IMR-90 (cell line): Measurements from ENCODE around the gene TRMT2A. TPM values are rescaled to one million over a fixed set of nuclear protein-coding genes. Genes with fewer than 3 reads are reported as not detected.

Source experiments
- ATAC-seq: fragments of 200-7000 bp; cut with Tn5 transposase; 2 replicates; pipeline ENCODE4 v1.9.1; 2020; ENCODE audit warnings: low read depth, mild to moderate bottlenecking, moderate library complexity
- BruUV-seq: library from RNA; stranded (reverse); fragments of 400-500 nt; replicated peaks from 2 replicates; lab custom pipeline; 2021; lab: Mats Ljungman, UMichigan
- CTCF ChIA-PET: fragments of 300-600 bp; formaldehyde crosslinking; extraction: SDS; loops from one replicate; lab custom pipeline; 2021; ENCODE audit warnings: antibody characterized with exemption; lab: Yijun Ruan, JAX
- POLR2A ChIA-PET: fragments of 300-600 bp; sonication (Branson Sonifier 250); formaldehyde crosslinking; loops from one replicate; lab custom pipeline; 2022; ENCODE audit warnings: antibody characterized with exemption; ENCODE audit not compliant: unreplicated experiment; lab: Charles Lee
- DNase-seq: peaks from one replicate; pipeline ENCODE4 v3.0.0; 2013
- H2AFZ ChIP-seq: replicated peaks from 2 replicates; pipeline ENCODE3; 2013; ENCODE audit warnings: low read length, mild to moderate bottlenecking; ENCODE audit not compliant: poor library complexity
- H2AK5ac ChIP-seq: 2 replicates; pipeline ENCODE4 v1.6.1; 2013; ENCODE audit warnings: low read depth, low read length, inconsistent platforms
- H2AK9ac ChIP-seq: replicated peaks from 2 replicates; pipeline ENCODE3; 2013; ENCODE audit warnings: mild to moderate bottlenecking, low read depth, low read length, moderate library complexity; ENCODE audit not compliant: poor library complexity
- H2BK120ac ChIP-seq: 2 replicates; pipeline ENCODE4 v1.6.1; 2013; ENCODE audit warnings: low read depth, low read length, inconsistent platforms
- H2BK15ac ChIP-seq: 3 replicates; pipeline ENCODE4 v1.6.1; 2013; ENCODE audit warnings: low read depth, low read length, inconsistent platforms
- H2BK20ac ChIP-seq: 2 replicates; pipeline ENCODE4 v1.6.1; 2013; ENCODE audit warnings: low read depth, mild to moderate bottlenecking, inconsistent platforms, low read length, moderate library complexity
- H2BK5ac ChIP-seq: 2 replicates; pipeline ENCODE4 v1.6.1; 2013; ENCODE audit warnings: mild to moderate bottlenecking, low read depth, low read length, inconsistent platforms; ENCODE audit not compliant: poor library complexity, severe bottlenecking
- H3K14ac ChIP-seq: replicated peaks from 2 replicates; pipeline ENCODE4 v1.6.1; 2013; ENCODE audit warnings: low read depth, low read length, inconsistent platforms
- H3K18ac ChIP-seq: 2 replicates; pipeline ENCODE4 v1.6.1; 2013; ENCODE audit warnings: low read depth, low read length, control low read depth
- H3K23ac ChIP-seq: 2 replicates; pipeline ENCODE4 v1.6.1; 2013; ENCODE audit warnings: low read depth, low read length, inconsistent platforms
- H3K27ac ChIP-seq: 2 replicates; pipeline ENCODE4 v1.5.1; 2013; ENCODE audit warnings: mild to moderate bottlenecking, control low read depth, low read length; ENCODE audit not compliant: insufficient read depth
- H3K27me3 ChIP-seq: 2 replicates; pipeline ENCODE4 v1.6.1; 2013; ENCODE audit warnings: low read length; ENCODE audit not compliant: control insufficient read depth, insufficient read depth
- H3K36me3 ChIP-seq: 2 replicates; pipeline ENCODE4 v1.6.1; 2013; ENCODE audit warnings: low read length, mixed read lengths; ENCODE audit not compliant: control insufficient read depth, insufficient read depth
- H3K4ac ChIP-seq: 2 replicates; pipeline ENCODE4 v1.6.1; 2013; ENCODE audit warnings: low read depth, low read length, inconsistent platforms
- H3K4me1 ChIP-seq: 2 replicates; pipeline ENCODE4 v1.6.1; 2013; ENCODE audit warnings: low read length, mixed read lengths; ENCODE audit not compliant: control insufficient read depth, insufficient read depth
- H3K4me2 ChIP-seq: 2 replicates; pipeline ENCODE4 v1.6.1; 2013; ENCODE audit warnings: low read depth, mild to moderate bottlenecking, control low read depth, low read length, moderate library complexity
- H3K4me3 ChIP-seq: 2 replicates; pipeline ENCODE4 v1.5.1; 2013; ENCODE audit warnings: low read depth, mild to moderate bottlenecking, control low read depth, low read length, moderate library complexity; ENCODE audit not compliant: insufficient read depth
- H3K56ac ChIP-seq: 2 replicates; pipeline ENCODE4 v1.6.1; 2013; ENCODE audit warnings: low read length, inconsistent platforms; ENCODE audit not compliant: insufficient read depth; ENCODE audit errors: extremely low read depth
- H3K79me1 ChIP-seq, 2 experiments: 2 replicates each; pipeline ENCODE4 v1.6.1; 2013; ENCODE audit warnings: low read length in 2 of 2, inconsistent platforms in 1 of 2, low read depth in 1 of 2
- H3K9ac ChIP-seq: 2 replicates; pipeline ENCODE4 v1.6.1; 2013; ENCODE audit warnings: low read depth, low read length, control low read depth
- H3K9me1 ChIP-seq: 2 replicates; pipeline ENCODE4 v1.6.1; 2013; ENCODE audit warnings: low read length, inconsistent platforms; ENCODE audit not compliant: insufficient read depth
- H3K9me3 ChIP-seq: 2 replicates; pipeline ENCODE4 v1.6.1; 2013; ENCODE audit warnings: low read length; ENCODE audit not compliant: control insufficient read depth, insufficient read depth
- H4K20me1 ChIP-seq: 2 replicates; pipeline ENCODE4 v1.6.1; 2013; ENCODE audit warnings: low read length, inconsistent platforms; ENCODE audit not compliant: insufficient read depth
- H4K5ac ChIP-seq: 2 replicates; pipeline ENCODE4 v1.6.1; 2013; ENCODE audit warnings: mild to moderate bottlenecking, low read depth, low read length, control low read depth
- H4K8ac ChIP-seq, 2 experiments: 2 replicates each; pipeline ENCODE4 v1.6.1; 2013; ENCODE audit warnings: low read depth in 2 of 2, low read length in 2 of 2, control low read depth in 1 of 2, inconsistent platforms in 1 of 2
- H4K91ac ChIP-seq: 2 replicates; pipeline ENCODE4 v1.6.1; 2013; ENCODE audit warnings: low read depth, low read length, inconsistent platforms; ENCODE audit not compliant: insufficient read depth
- CEBPB ChIP-seq: IDR thresholded peaks from 2 replicates; pipeline ENCODE4 v1.6.1; 2012; ENCODE audit warnings: low read depth, low read length, improper control_type of control experiment
- CHD1 ChIP-seq: IDR thresholded peaks from 2 replicates; pipeline ENCODE4 v1.6.1; 2012; ENCODE audit warnings: low read depth, low read length, improper control_type of control experiment
- ELK1 ChIP-seq: fragments of 150-350 bp; IDR thresholded peaks from 2 replicates; pipeline ENCODE4 v1.6.1; 2016; ENCODE audit warnings: low read depth, mild to moderate bottlenecking, low read length, moderate library complexity, borderline replicate concordance
- FOS ChIP-seq: fragments of 150-350 bp; IDR thresholded peaks from 2 replicates; pipeline ENCODE4 v1.6.1; 2016; ENCODE audit warnings: low read depth, low read length
- MAFK ChIP-seq: IDR thresholded peaks from 2 replicates; pipeline ENCODE4 v1.6.1; 2012; ENCODE audit warnings: low read depth, low read length, improper control_type of control experiment
- MAZ ChIP-seq: IDR thresholded peaks from 2 replicates; pipeline ENCODE4 v1.6.1; 2012; ENCODE audit warnings: low read depth, mild to moderate bottlenecking, low read length, improper control_type of control experiment, moderate library complexity, borderline replicate concordance
- MXI1 ChIP-seq: IDR thresholded peaks from 2 replicates; pipeline ENCODE4 v1.6.1; 2012; ENCODE audit warnings: low read depth, mild to moderate bottlenecking, low read length, moderate library complexity, borderline replicate concordance
- POLR2A ChIP-seq: IDR thresholded peaks from 2 replicates; pipeline ENCODE4 v1.6.1; 2012; ENCODE audit warnings: mild to moderate bottlenecking, low read depth, low read length
- RAD21 ChIP-seq: IDR thresholded peaks from 2 replicates; pipeline ENCODE4 v1.6.1; 2012; ENCODE audit warnings: low read length, improper control_type of control experiment
- RCOR1 ChIP-seq: IDR thresholded peaks from 2 replicates; pipeline ENCODE4 v1.6.1; 2012; ENCODE audit warnings: mild to moderate bottlenecking, low read length, improper control_type of control experiment; ENCODE audit not compliant: insufficient replicate concordance
- SMC3 ChIP-seq: fragments of 150-350 bp; IDR thresholded peaks from 2 replicates; pipeline ENCODE4 v1.6.1; 2016; ENCODE audit warnings: low read depth, mild to moderate bottlenecking, antibody characterized with exemption, low read length, moderate library complexity
- WGBS, 2 experiments: methylation state at CpG; one replicate each; pipeline versions ENCODE4 v1.1.5 to v1.1.7; 2013; ENCODE audit warnings: missing lambda C conversion rate in 2 of 2; ENCODE audit not compliant: insufficient read length in 1 of 2; ENCODE audit errors: extremely low coverage in 2 of 2; 5-methylcytosine and 5-hydroxymethylcytosine counted together
- dilution Hi-C: fragments of 300-500 bp; cut with HindIII; formaldehyde crosslinking; loops from one replicate; pipeline ENCODE4 v1.14.3; 2018; ENCODE audit warnings: low sequenced_read_pairs; ENCODE audit not compliant: unreplicated experiment
- in situ Hi-C: fragments of 300-500 bp; cut with MboI; formaldehyde crosslinking; loops from 3 replicates; pipeline ENCODE4 v1.14.3; 2019; ENCODE audit warnings: low sequenced_read_pairs, inconsistent platforms, mixed read lengths
- intact Hi-C: fragments of 100-400 bp; cut with micrococcal nuclease; formaldehyde crosslinking; loops from 2 replicates; pipeline ENCODE4 v1.10.0; 2022
- polyA plus RNA-seq, 3 experiments: library from polyadenylated mRNA; depleted of rRNA; stranded (reverse); fragments of >200 nt; gene quantifications; 2 replicates each; pipeline ENCODE4 v1.2.3, GENCODE V29; 2012; ENCODE audit warnings: low replicate concordance in 1 of 3
- total RNA-seq: library from RNA; depleted of rRNA; stranded (reverse); fragments of >200 nt; gene quantifications from 2 replicates; pipeline ENCODE4 v1.2.3, GENCODE V29; 2012

The TRMT2A gene
- total and polyA plus RNA-seq, 2 of the 4 experiments (the other 2 are of a cell fraction) = 22.0 to 39.1 TPM

GRCh38 chr22:20089226-20089976 lies 27.6 kb downstream of the TRMT2A start:
- no peak overlapping the region for H2AK9ac ChIP-seq
- WGBS, 2 experiments = 97% methylated on average over 12 of the region's 17 CpGs; no CpG with 5 or more reads in 1 of the 2 experiments

More at GRCh38 chr22:20089226-20089976, 27.6 kb downstream of the TRMT2A start:
- Histone ChIP-seq H3K79me1 (peaks cover 35 to 85% of the 10 kb centered on the region in 2 experiments), H2AFZ (no peak overlapping the region), H4K20me1 (peaks cover 65% of the 10 kb centered on the region), H3K9ac (no peak overlapping the region), H3K4me2 (no peak overlapping the region), H3K4me1 (peaks cover 11% of the 10 kb centered on the region), H3K23ac (no peak overlapping the region), H2AK5ac (no peak overlapping the region), H3K9me1 (peaks cover 5% of the 10 kb centered on the region), H2BK5ac (no peak overlapping the region), H3K18ac (no peak overlapping the region), H3K4me3 (no peak overlapping the region), H3K27ac (no peak overlapping the region), H2BK20ac (no peak overlapping the region), H4K91ac (no peak overlapping the region), H3K9me3 (no peaks in the 10 kb centered on the region), H3K27me3 (no peaks in the 10 kb centered on the region), H2BK15ac (no peak overlapping the region), H3K56ac (no peak overlapping the region), H3K4ac (no peak overlapping the region), H4K5ac (no peak overlapping the region), H3K36me3 (peaks cover 79% of the 10 kb centered on the region), H4K8ac (no peak overlapping the region), H2BK120ac (no peak overlapping the region), H3K14ac (no peak overlapping the region)
- no peak for ATAC-seq
- in situ Hi-C loops (no loop called here), intact Hi-C loops (no loop called here), dilution Hi-C loops (no loop called here)
- ChIA-PET CTCF (no interaction called here), POLR2A (no interaction called here)
- TF ChIP-seq MXI1 (no peak), CEBPB (no peak), POLR2A (no peak), SMC3 (no peak), FOS (no peak), MAZ (no peak), MAFK (no peak), ELK1 (no peak), RCOR1 (no peak), RAD21 (no peak), CHD1 (no peak)
- no peak for DNase-seq
- BruUV-seq = no TSS peak
